Measurements from ENCODE around the gene LLCFC1.

- TF ChIP-seq CTCF (IDR thresholded peaks at IDR 0.05) (no peak), POLR2A (IDR thresholded peaks at IDR 0.05; ENCODE audit: low read depth) (no peak), POLR2AphosphoS5 (IDR thresholded peaks at IDR 0.05) (no peak)
Observed at GRCh38 chr7:142904128-142904527, 35.2 kb upstream of the LLCFC1 start.

All from esophagus muscularis mucosa (tissue), 3 donors.